ENCODE results near the gene OLIG1.
A peak's percentile ranks its signal among the peaks of the same experiment; 100 is the strongest.

OLIG1 gene

GRCh38 chr21:33031152-33031911 is 38.6 kb upstream of the OLIG1 start:
- no peak for DNase-seq

GRCh38 chr21:33032434-33033047 is 37.4 kb upstream of the OLIG1 start:
- no peak for DNase-seq

- no peak for DNase-seq
Measured at GRCh38 chr21:33033094-33033951, 36.6 kb upstream of the OLIG1 start.

GRCh38 chr21:33033961-33034413 is 36.0 kb upstream of the OLIG1 start:
- no peak for DNase-seq

GRCh38 chr21:33035147-33035546 is 34.8 kb upstream of the OLIG1 start:
- DNase-seq, result no peak

- peak; percentile 5 for DNase-seq
Measured at GRCh38 chr21:33036430-33037162, 33.3 kb upstream of the OLIG1 start.

GRCh38 chr21:33037501-33037900 is 32.4 kb upstream of the OLIG1 start:
- no peak for DNase-seq

GRCh38 chr21:33039536-33039935 is 30.4 kb upstream of the OLIG1 start:
- DNase-seq, result no peak

GRCh38 chr21:33040215-33040614 is 29.7 kb upstream of the OLIG1 start:
- DNase-seq, result no peak

- DNase-seq, result no peak
Measured at GRCh38 chr21:33041981-33042380, 28.0 kb upstream of the OLIG1 start.

- DNase-seq, result no peak
Measured at GRCh38 chr21:33042812-33043211, 27.1 kb upstream of the OLIG1 start.

- DNase-seq, result no peak
Measured at GRCh38 chr21:33046455-33046854, 23.5 kb upstream of the OLIG1 start.

GRCh38 chr21:33047231-33047630 is 22.7 kb upstream of the OLIG1 start:
- no peak for DNase-seq

- DNase-seq, result no peak
Measured at GRCh38 chr21:33051925-33052324, 18.0 kb upstream of the OLIG1 start.

GRCh38 chr21:33053951-33054350 is 16.0 kb upstream of the OLIG1 start:
- DNase-seq, result no peak

- DNase-seq, result no peak
Measured at GRCh38 chr21:33055991-33056390, 13.9 kb upstream of the OLIG1 start.

GRCh38 chr21:33057385-33057940 is 12.5 kb upstream of the OLIG1 start:
- DNase-seq, result no peak

GRCh38 chr21:33058527-33058926 is 11.4 kb upstream of the OLIG1 start:
- no peak for DNase-seq

GRCh38 chr21:33058957-33059356 is 11.0 kb upstream of the OLIG1 start:
- no peak for DNase-seq

GRCh38 chr21:33059380-33059841 is 10.5 kb upstream of the OLIG1 start:
- peak; percentile 43 for DNase-seq

GRCh38 chr21:33061233-33061632 is 8.7 kb upstream of the OLIG1 start:
- no peak for DNase-seq

GRCh38 chr21:33063375-33063883 is 6.5 kb upstream of the OLIG1 start:
- no peak for DNase-seq

Measured in OCI-M1 (cell line).